HepG2 (cell line): ENCODE measurements around the gene PLD3. TPM values are rescaled to one million over a fixed set of nuclear protein-coding genes. Genes with fewer than 3 reads are reported as not detected.

Experiments
- ATAC-seq: fragments of 200-7000 bp; cut with Tn5 transposase; 3 replicates; pipeline ENCODE4 v1.9.1; 2020; ENCODE audit warnings: mild to moderate bottlenecking, moderate library complexity
- BruUV-seq: library from RNA; stranded (reverse); fragments of 400-500 nt; replicated peaks from 2 replicates; lab custom pipeline; 2021; lab: Mats Ljungman, UMichigan
- CTCF ChIA-PET: fragments of 300-600 bp; formaldehyde crosslinking; extraction: SDS; loops from one replicate; lab custom pipeline; 2021; ENCODE audit warnings: low total read pairs, inconsistent platforms, low intra/inter-chr PET ratio; lab: Yijun Ruan, JAX
- POLR2A ChIA-PET: fragments of 350-600 bp; sonication (Branson Sonifier 250); formaldehyde crosslinking; loops from one replicate; lab custom pipeline; 2020; ENCODE audit warnings: antibody characterized with exemption, inconsistent platforms; lab: Yijun Ruan, JAX
- DNase-seq: peaks from one replicate; pipeline ENCODE4 v3.0.0-alpha.2; 2015; ENCODE audit warnings: low spot score
- FAIRE-seq: peaks from 3 replicates; lab custom pipeline; 2011; peaks lifted over from hg19 to GRCh38; lab: Jason Lieb, UNC
- H2AFZ ChIP-seq: one replicate; pipeline ENCODE4 v1.6.1; 2011; ENCODE audit warnings: low read length, inconsistent platforms
- H3K27ac ChIP-seq: fragments of 300-600 bp; 3 replicates; pipeline ENCODE4 v1.8.0; 2011; ENCODE audit warnings: mixed run types, mild to moderate bottlenecking, mixed read lengths, low read length, inconsistent platforms; ENCODE audit not compliant: insufficient read depth; ENCODE audit errors: extremely low read length
- H3K27me3 ChIP-seq, 2 experiments: fragments of 200-600 bp in 1 of 2; 2 replicates in 1 of 2; 3 replicates in 1 of 2; pipeline versions ENCODE4 v1.6.0 to v1.8.0; 2011; ENCODE audit warnings: low read length in 2 of 2, mild to moderate bottlenecking in 2 of 2, moderate library complexity in 2 of 2, inconsistent platforms in 1 of 2; ENCODE audit not compliant: insufficient read depth in 2 of 2, control insufficient read depth in 1 of 2
- H3K36me3 ChIP-seq, 2 experiments: fragments of 200-600 bp in 1 of 2; replicated peaks in 1 of 2; 2 replicates in 1 of 2; 3 replicates in 1 of 2; pipeline versions ENCODE4 v1.5.1 to v1.8.0; 2011; ENCODE audit warnings: low read length in 2 of 2, inconsistent platforms in 1 of 2; ENCODE audit not compliant: insufficient read depth in 2 of 2, control insufficient read depth in 1 of 2
- H3K4me1 ChIP-seq: 2 replicates; pipeline ENCODE4 v1.5.1; 2012; ENCODE audit warnings: low read length, inconsistent platforms; ENCODE audit not compliant: insufficient read depth
- H3K4me2 ChIP-seq: 2 replicates; pipeline ENCODE4 v1.6.0; 2011; ENCODE audit warnings: low read depth, low read length, inconsistent platforms
- H3K4me3 ChIP-seq, 3 experiments: fragments of 200-600 bp in 1 of 3; sonication (generic), shearing (Covaris generic) in 1 of 3; replicated peaks in 1 of 3; 2 replicates each; pipeline ENCODE4 v1.5.1; 2011 to 2016; ENCODE audit warnings: low read length in 3 of 3, inconsistent platforms in 2 of 3, low read depth in 2 of 3, mild to moderate bottlenecking in 2 of 3, control low read depth in 1 of 3, mixed read lengths in 1 of 3; ENCODE audit not compliant: insufficient read depth in 1 of 3
- H3K79me2 ChIP-seq: one replicate; pipeline ENCODE4 v1.6.1; 2011; ENCODE audit warnings: low read length, inconsistent platforms; ENCODE audit not compliant: insufficient read depth
- H3K9ac ChIP-seq: 2 replicates; pipeline ENCODE4 v1.6.0; 2011; ENCODE audit warnings: mild to moderate bottlenecking, low read depth, low read length, inconsistent platforms; ENCODE audit not compliant: insufficient read depth
- H3K9me3 ChIP-seq: 2 replicates; pipeline ENCODE4 v1.5.1; 2012; ENCODE audit warnings: mild to moderate bottlenecking, low read length
- H4K20me1 ChIP-seq: 2 replicates; pipeline ENCODE4 v1.6.0; 2011; ENCODE audit warnings: inconsistent platforms, mild to moderate bottlenecking, low read length, moderate library complexity; ENCODE audit not compliant: insufficient read depth
- CC2D1A ChIP-seq: sonication (generic); formaldehyde crosslinking; IDR thresholded peaks from 2 replicates; pipeline ENCODE4 v1.8.1; 2023; ENCODE audit warnings: mild to moderate bottlenecking, missing genetic modification reagents
- MAFK ChIP-seq, 2 experiments: IDR thresholded peaks in 1 of 2; conservative IDR thresholded peaks in 1 of 2; 2 replicates each; pipeline ENCODE4 v1.6.1; 2011; ENCODE audit warnings: improper control_type of control experiment in 2 of 2, low read length in 2 of 2
- TAF15 ChIP-seq: fragments of 200-400 bp; formaldehyde crosslinking; IDR thresholded peaks from one replicate; pipeline ENCODE4 v1.6.1; 2018; ENCODE audit warnings: mild to moderate bottlenecking, low read depth, low read length; ENCODE audit not compliant: poor library complexity, severe bottlenecking
- ZBTB8A ChIP-seq: sonication (generic); formaldehyde crosslinking; IDR thresholded peaks from 2 replicates; pipeline ENCODE4 v1.4.0; 2020; ENCODE audit warnings: mild to moderate bottlenecking, low read depth, missing genetic modification reagents, borderline replicate concordance
- ZKSCAN8 ChIP-seq: IDR thresholded peaks from 2 replicates; pipeline ENCODE4 v1.6.1; 2016; ENCODE audit warnings: borderline replicate concordance, missing genetic modification reagents, missing compliant biosample characterization
- ZNF143 ChIP-seq: sonication (generic); formaldehyde crosslinking; IDR thresholded peaks from 2 replicates; pipeline ENCODE4 v1.4.0; 2020; ENCODE audit warnings: missing genetic modification reagents
- ZNF432 ChIP-seq: sonication (generic); formaldehyde crosslinking; IDR thresholded peaks from 2 replicates; pipeline ENCODE4 v1.5.0; 2020; ENCODE audit warnings: missing genetic modification reagents, mild to moderate bottlenecking, borderline replicate concordance
- ZNF570 ChIP-seq: sonication (generic); formaldehyde crosslinking; IDR thresholded peaks from 2 replicates; pipeline ENCODE4 v1.4.0; 2020; ENCODE audit warnings: mild to moderate bottlenecking, missing genetic modification reagents, borderline replicate concordance
- WGBS: methylation state at CpG from one replicate; pipeline ENCODE4 v1.1.6; 2017; ENCODE audit warnings: low lambda C conversion rate; 5-methylcytosine and 5-hydroxymethylcytosine counted together
- in situ Hi-C: cut with HindIII; loops from 2 replicates; pipeline ENCODE4 v1.10.0; 2017; ENCODE audit warnings: low pct_unique_long_range_greater_than_20kb; ENCODE audit not compliant: extremely low pct_ligation_motif_present
- intact Hi-C: fragments of 100-400 bp; cut with micrococcal nuclease; formaldehyde crosslinking; loops from one replicate; pipeline ENCODE4 v1.10.0; 2022; ENCODE audit not compliant: unreplicated experiment
- polyA plus RNA-seq, 8 experiments: library from polyadenylated mRNA; depleted of rRNA in 3 of 8; stranded (reverse) in 7 of 8; unstranded in 1 of 8; fragments of >200 nt; fragmentation: Illumina TruSeq in 4 of 8; extraction: Trizol in 4 of 8; gene quantifications; 2 replicates each; pipeline versions ENCODE4 v1.2.1 to v1.2.3, GENCODE V29; 2011 to 2016; ENCODE audit warnings: low read depth in 4 of 8, missing spikeins in 1 of 8, mixed read lengths in 1 of 8; ENCODE audit not compliant: insufficient read depth in 1 of 8
- total RNA-seq, 5 experiments: library from RNA; depleted of rRNA; stranded (reverse); fragments of >200 nt; fragmentation: Illumina TruSeq; extraction: Trizol; gene quantifications; 2 replicates each; pipeline ENCODE4 v1.2.3, GENCODE V29; 2016; ENCODE audit warnings: low read depth in 1 of 5

PLD3 gene
- total and polyA plus RNA-seq, 2 of the 13 experiments (the other 11 are each of a cell fraction or from before 2014, with no cell fraction given): 45.7 to 164 TPM

GRCh38 chr19:40358773-40359172, 10.3 kb downstream of the PLD3 start (continued):
- TF ChIP-seq ZNF432 (CRISPR knock-in tag) (no peak), ZBTB8A (CRISPR knock-in tag) (no peak)
- TF ChIP-seq, all 625 proteins: peak for 0

- TF ChIP-seq ZKSCAN8 (CRISPR knock-in tag) (no peak), ZNF143 (CRISPR knock-in tag) (no peak), MAFK (conservative IDR thresholded peaks at IDR 0.05 in 1 of 2, IDR thresholded peaks at IDR 0.05 in 1 of 2; ENCODE audit: low read length in 2 of 2) (no peak), CC2D1A (no peak), ZNF570 (CRISPR knock-in tag) (no peak), TAF15 (no peak)
- WGBS: 82% methylated on average over 13 of the region's 13 CpGs
- FAIRE-seq (no peak), ATAC-seq (no peak), DNase-seq (no peak)
- Histone ChIP-seq H3K4me2 (no peak overlapping the region), H4K20me1 (no peaks in the 10 kb centered on the region), H3K36me3 (no peaks in the 10 kb centered on the region; a peak in 1 of 5 replicates), H3K27me3 (no peaks in the 10 kb centered on the region), H2AFZ (no peak overlapping the region), H3K4me3 (no peak overlapping the region), H3K27ac (no peak overlapping the region), H3K79me2 (no peaks in the 10 kb centered on the region), H3K4me1 (peaks cover 7% of the 10 kb centered on the region), H3K9me3 (no peaks in the 10 kb centered on the region), H3K9ac (no peak overlapping the region)
- CTCF ChIA-PET: no interaction called here
- in situ Hi-C loops: no loop called here
- intact Hi-C loops: no loop called here
- POLR2A ChIA-PET: no interaction called here
- no TSS peak for BruUV-seq
Measured at GRCh38 chr19:40360020-40360707, 11.7 kb downstream of the PLD3 start.
